Vagina (tissue), 2 donors: ENCODE measurements around the gene ZNF518B.

ENCODE experiments used
- POLR2A ChIP-seq, 2 donors: fragments of 450-650 bp; IDR thresholded peaks; one replicate each; pipeline ENCODE4 v1.6.1; 2017; ENCODE audit warnings: antibody characterized with exemption in 2 of 2, mild to moderate bottlenecking in 2 of 2, moderate library complexity in 2 of 2
- POLR2AphosphoS5 ChIP-seq, 2 donors: sonication (generic); formaldehyde crosslinking; IDR thresholded peaks; one replicate each; pipeline ENCODE4 v1.9.0; 2017; ENCODE audit warnings: antibody characterized with exemption in 2 of 2, mild to moderate bottlenecking in 2 of 2, low read depth in 1 of 2; ENCODE audit not compliant: insufficient read depth in 1 of 2
- TF ChIP-seq, protein P1 (sequence below), 3 experiments: fragments of 450-650 bp in 2 of 3; fragments of 200-600 bp in 1 of 3; sonication (generic) in 1 of 3; IDR thresholded peaks; one replicate each; pipeline ENCODE4 v1.5.1; 2017 to 2019; ENCODE audit warnings: antibody characterized with exemption in 3 of 3, mild to moderate bottlenecking in 2 of 3, moderate library complexity in 2 of 3

DNA sequence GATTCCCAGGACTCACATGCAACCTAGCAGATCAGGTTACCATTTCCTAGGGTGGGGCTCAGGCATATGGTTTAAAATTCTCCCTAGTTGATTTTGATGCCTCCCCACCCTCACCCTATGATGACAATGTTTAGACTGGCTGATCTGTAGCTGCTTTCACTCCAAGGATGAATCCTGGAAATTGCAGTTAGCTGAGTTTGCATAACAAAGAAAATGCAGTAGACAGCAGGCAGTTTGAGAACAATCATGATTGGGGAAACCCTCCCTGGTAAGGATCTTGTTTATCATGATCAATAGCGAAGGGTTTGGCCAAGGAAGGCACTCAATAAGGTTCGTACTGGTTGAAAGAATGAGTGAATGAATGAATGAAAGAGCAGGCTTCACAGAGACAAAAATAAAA, 2.1 kb downstream of the ZNF518B start:
- TF ChIP-seq POLR2AphosphoS5 (IDR thresholded peaks at IDR 0.05; ENCODE audit: insufficient read depth in 1 of 2, low read depth in 1 of 2): no peak
- TF ChIP-seq, protein P1, sequence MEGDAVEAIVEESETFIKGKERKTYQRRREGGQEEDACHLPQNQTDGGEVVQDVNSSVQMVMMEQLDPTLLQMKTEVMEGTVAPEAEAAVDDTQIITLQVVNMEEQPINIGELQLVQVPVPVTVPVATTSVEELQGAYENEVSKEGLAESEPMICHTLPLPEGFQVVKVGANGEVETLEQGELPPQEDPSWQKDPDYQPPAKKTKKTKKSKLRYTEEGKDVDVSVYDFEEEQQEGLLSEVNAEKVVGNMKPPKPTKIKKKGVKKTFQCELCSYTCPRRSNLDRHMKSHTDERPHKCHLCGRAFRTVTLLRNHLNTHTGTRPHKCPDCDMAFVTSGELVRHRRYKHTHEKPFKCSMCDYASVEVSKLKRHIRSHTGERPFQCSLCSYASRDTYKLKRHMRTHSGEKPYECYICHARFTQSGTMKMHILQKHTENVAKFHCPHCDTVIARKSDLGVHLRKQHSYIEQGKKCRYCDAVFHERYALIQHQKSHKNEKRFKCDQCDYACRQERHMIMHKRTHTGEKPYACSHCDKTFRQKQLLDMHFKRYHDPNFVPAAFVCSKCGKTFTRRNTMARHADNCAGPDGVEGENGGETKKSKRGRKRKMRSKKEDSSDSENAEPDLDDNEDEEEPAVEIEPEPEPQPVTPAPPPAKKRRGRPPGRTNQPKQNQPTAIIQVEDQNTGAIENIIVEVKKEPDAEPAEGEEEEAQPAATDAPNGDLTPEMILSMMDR (IDR thresholded peaks at IDR 0.05): no peak
- no peak for TF ChIP-seq POLR2A (IDR thresholded peaks at IDR 0.05)
